ENCODE data around the gene SLC47A2.

- no peak for TF ChIP-seq POLR2AphosphoS5 (IDR thresholded peaks at IDR 0.05; ENCODE audit: low read depth, low read length)
- no peak for TF ChIP-seq CTCF (IDR thresholded peaks at IDR 0.05)
- TF ChIP-seq REST (IDR thresholded peaks at IDR 0.05; ENCODE audit: insufficient read depth in 1 of 2, low read depth in 2 of 2, low read length in 1 of 2), result no peak
- no peak for TF ChIP-seq TCF7L2 (IDR thresholded peaks at IDR 0.05; ENCODE audit: low read depth, low read length)
- TF ChIP-seq SIN3A (IDR thresholded peaks at IDR 0.05; ENCODE audit: borderline replicate concordance, insufficient read depth, low read depth, low read length), result no peak
Observed at GRCh38 chr17:19708431-19709175, 7.8 kb downstream of the SLC47A2 start.
